Kidney (tissue), 14 donors: ENCODE data around the gene TMPRSS11A. TPM values are rescaled to one million over a fixed set of nuclear protein-coding genes. Genes with fewer than 3 reads are reported as not detected.

Experiments
- DNase-seq, 5 donors: peaks; one replicate each; pipeline ENCODE4 v3.0.0-alpha.2; 2013 to 2020
- FAIRE-seq: peaks from 2 replicates; lab custom pipeline; 2012; peaks lifted over from hg19 to GRCh38; lab: Jason Lieb, UNC
- H3K27ac ChIP-seq, 2 donors: one replicate each; pipeline ENCODE4 v1.7.0; 2013; ENCODE audit warnings: low read depth in 2 of 2, low read length in 2 of 2, inconsistent platforms in 1 of 2
- H3K27me3 ChIP-seq: one replicate; pipeline ENCODE4 v1.7.1; 2013; ENCODE audit warnings: low read length, inconsistent platforms; ENCODE audit not compliant: control insufficient read depth, insufficient read depth
- H3K36me3 ChIP-seq, 3 donors: one replicate each; pipeline versions ENCODE4 v1.7.0 to v1.7.1; 2013; ENCODE audit warnings: low read length in 3 of 3, control low read depth in 1 of 3, inconsistent platforms in 1 of 3; ENCODE audit not compliant: insufficient read depth in 3 of 3, control insufficient read depth in 2 of 3
- H3K4me1 ChIP-seq, 3 donors: one replicate each; pipeline versions ENCODE4 v1.7.0 to v1.7.1; 2013; ENCODE audit warnings: low read length in 3 of 3, inconsistent platforms in 1 of 3, low read depth in 1 of 3; ENCODE audit not compliant: control insufficient read depth in 2 of 3, insufficient read depth in 2 of 3
- H3K4me3 ChIP-seq, 3 donors: one replicate each; pipeline versions ENCODE4 v1.7.0 to v1.8.1; 2013; ENCODE audit warnings: low read length in 3 of 3, control low read depth in 1 of 3, inconsistent platforms in 1 of 3
- H3K9ac ChIP-seq, 3 donors: one replicate each; pipeline versions ENCODE4 v1.7.0 to v1.7.1; 2013; ENCODE audit warnings: low read length in 3 of 3, control low read depth in 1 of 3, inconsistent platforms in 1 of 3
- H3K9me3 ChIP-seq, 3 donors: one replicate each; pipeline versions ENCODE4 v1.7.0 to v1.7.1; 2013; ENCODE audit warnings: low read length in 3 of 3, control low read depth in 1 of 3, inconsistent platforms in 1 of 3; ENCODE audit not compliant: control insufficient read depth in 2 of 3, insufficient read depth in 1 of 3
- intact Hi-C: fragments of 100-400 bp; cut with DNase I; formaldehyde crosslinking; loops from one replicate; pipeline ENCODE4 v1.11.1; 2022
- polyA plus RNA-seq: library from polyadenylated mRNA; stranded (reverse); fragments of 350-450 nt; fragmentation: Illumina TruSeq; extraction: RNeasy Lipid Tissue Mini Kit (QIAGEN cat#74804); gene quantifications from one replicate; pipeline ENCODE4 v1.2.3, GENCODE V29; 2014; ENCODE audit warnings: low read depth, low replicate concordance; ENCODE audit not compliant: insufficient read depth
- total RNA-seq: library from RNA; stranded (reverse); fragmentation: NEBNext Ultra II Directional; extraction: Animal tissue kit (Norgen Biotek cat#: 25700); gene quantifications from one replicate; pipeline ENCODE4 v1.2.1, GENCODE V29; 2021
- TF ChIP-seq, protein P1 (sequence below): IDR thresholded peaks from 3 replicates; pipeline ENCODE4 v1.5.1; 2012; ENCODE audit warnings: mild to moderate bottlenecking, moderate library complexity, borderline replicate concordance; ENCODE audit not compliant: insufficient read depth; ENCODE audit errors: extremely low read depth
- donor health status: control.
- donor health status: control.
- donor health status: control.
- donor health status: control.
- donor health status: control.
- donor health status: DM: yes; HTN: yes; CAD: no.
- donor health status: Normal renal cell carcinoma (clear cell type).

TMPRSS11A gene
- total and polyA plus RNA-seq, 2 donors from 2014 or later = not detected

DNA sequence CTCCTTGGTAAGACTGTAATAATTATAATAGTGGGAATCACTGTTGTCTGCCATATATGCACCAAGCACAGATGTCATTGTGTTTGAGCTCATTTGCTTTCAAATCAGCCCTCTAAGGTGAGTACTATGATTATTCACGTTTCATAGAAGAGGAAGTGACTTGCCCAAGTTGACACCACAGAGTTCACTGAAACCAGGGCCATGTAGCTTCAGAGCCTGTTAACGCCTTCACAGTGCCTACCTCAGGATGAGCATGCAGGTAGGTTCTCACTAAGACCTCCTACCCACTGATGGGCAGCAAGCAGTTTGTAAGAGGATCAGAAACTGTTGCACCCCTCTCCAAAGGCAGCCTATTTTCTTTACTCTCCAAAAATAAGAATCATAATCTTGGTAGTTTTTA lies 27.4 kb downstream of the TMPRSS11A start:
- peaks cover 0 to 6% (median 0%) of the 10 kb centered on the region in 3 donors for H3K9me3 ChIP-seq
- H3K27ac ChIP-seq = no peak overlapping the region
- intact Hi-C loops = no loop called here
- no peak overlapping the region for H3K4me3 ChIP-seq
- no peak for FAIRE-seq
- TF ChIP-seq, protein P1, sequence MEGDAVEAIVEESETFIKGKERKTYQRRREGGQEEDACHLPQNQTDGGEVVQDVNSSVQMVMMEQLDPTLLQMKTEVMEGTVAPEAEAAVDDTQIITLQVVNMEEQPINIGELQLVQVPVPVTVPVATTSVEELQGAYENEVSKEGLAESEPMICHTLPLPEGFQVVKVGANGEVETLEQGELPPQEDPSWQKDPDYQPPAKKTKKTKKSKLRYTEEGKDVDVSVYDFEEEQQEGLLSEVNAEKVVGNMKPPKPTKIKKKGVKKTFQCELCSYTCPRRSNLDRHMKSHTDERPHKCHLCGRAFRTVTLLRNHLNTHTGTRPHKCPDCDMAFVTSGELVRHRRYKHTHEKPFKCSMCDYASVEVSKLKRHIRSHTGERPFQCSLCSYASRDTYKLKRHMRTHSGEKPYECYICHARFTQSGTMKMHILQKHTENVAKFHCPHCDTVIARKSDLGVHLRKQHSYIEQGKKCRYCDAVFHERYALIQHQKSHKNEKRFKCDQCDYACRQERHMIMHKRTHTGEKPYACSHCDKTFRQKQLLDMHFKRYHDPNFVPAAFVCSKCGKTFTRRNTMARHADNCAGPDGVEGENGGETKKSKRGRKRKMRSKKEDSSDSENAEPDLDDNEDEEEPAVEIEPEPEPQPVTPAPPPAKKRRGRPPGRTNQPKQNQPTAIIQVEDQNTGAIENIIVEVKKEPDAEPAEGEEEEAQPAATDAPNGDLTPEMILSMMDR = no peak
- no peak for DNase-seq
- no peaks in the 10 kb centered on the region for H3K27me3 ChIP-seq
- H3K4me1 ChIP-seq = no peaks in the 10 kb centered on the region
- no peak overlapping the region for H3K9ac ChIP-seq
- no peaks in the 10 kb centered on the region for H3K36me3 ChIP-seq

DNA sequence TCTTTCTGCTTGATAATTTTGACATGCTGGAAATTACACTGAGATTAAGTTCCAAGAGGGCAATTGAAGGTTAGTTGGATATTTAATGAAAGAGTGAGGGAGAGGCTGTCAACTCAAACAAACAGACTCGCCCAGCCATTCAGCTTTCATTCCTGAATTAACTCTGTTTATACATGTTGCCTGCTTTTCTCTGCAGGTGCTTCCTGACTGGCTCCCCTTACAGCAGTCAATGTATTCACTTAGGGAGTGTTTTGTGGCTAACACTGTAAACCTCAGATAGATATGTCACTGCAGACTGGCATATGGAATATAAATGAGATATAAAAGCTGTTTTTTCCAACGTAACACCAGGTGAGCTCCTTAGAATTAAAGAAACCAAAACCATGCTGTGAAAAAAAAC lies 28.7 kb downstream of the TMPRSS11A start:
- TF ChIP-seq, protein P1 = no peak
- Histone ChIP-seq H3K9me3 (peaks cover 0 to 6% (median 0%) of the 10 kb centered on the region in 3 donors), H3K36me3 (no peaks in the 10 kb centered on the region), H3K27ac (no peak overlapping the region), H3K27me3 (no peaks in the 10 kb centered on the region), H3K4me3 (no peak overlapping the region), H3K9ac (no peak overlapping the region), H3K4me1 (no peaks in the 10 kb centered on the region)
- FAIRE-seq (no peak), DNase-seq (peak in 2 of 5 donors; percentile 33 to 46)
- intact Hi-C loops = no loop called here

DNA sequence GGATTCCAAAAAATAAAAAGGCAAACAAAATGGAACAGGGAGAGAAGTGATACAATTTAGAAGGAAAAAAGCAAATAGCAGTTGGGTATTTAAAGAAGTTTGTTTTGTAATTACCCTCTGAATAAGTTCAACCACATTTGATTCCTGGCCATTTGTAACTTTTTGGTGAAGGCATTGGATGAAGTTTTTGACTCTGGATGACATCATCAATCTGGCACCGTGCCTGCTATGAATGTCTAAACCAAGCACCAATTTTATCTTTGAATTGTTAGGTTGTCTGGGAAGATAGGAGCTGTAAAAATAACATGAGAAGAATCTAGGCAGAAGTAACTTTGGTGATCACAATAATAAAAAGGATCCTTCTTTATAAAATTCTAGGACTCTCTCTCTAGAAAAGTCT lies 29.5 kb downstream of the TMPRSS11A start:
- intact Hi-C loops = no loop called here
- Histone ChIP-seq H3K27me3 (no peaks in the 10 kb centered on the region), H3K9ac (no peak overlapping the region), H3K4me3 (no peak overlapping the region), H3K27ac (no peak overlapping the region), H3K4me1 (no peaks in the 10 kb centered on the region), H3K9me3 (peaks cover 0 to 6% (median 0%) of the 10 kb centered on the region in 3 donors), H3K36me3 (no peaks in the 10 kb centered on the region)
- TF ChIP-seq, protein P1 = no peak
- no peak for DNase-seq
- no peak for FAIRE-seq

DNA sequence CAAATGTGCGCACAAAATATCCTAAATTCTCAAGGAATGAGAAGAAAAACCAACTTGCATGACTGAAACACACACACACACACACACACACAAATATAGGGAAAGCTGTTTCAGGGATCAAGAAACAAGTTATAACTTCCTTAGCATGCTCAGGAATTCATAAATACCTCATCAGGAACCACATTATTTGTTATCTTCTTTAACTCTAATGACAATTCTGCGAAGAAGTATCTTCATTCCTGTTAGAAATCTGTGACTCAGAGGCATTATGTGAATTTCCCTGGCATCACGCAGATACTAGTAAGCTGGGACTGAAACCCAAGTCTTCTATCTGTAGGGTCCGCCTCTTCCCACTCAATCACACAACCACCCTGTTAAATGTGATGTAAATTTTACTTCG lies 30.3 kb downstream of the TMPRSS11A start:
- peaks cover 0 to under 1% (median 0%) of the 10 kb centered on the region in 3 donors for H3K9me3 ChIP-seq
- no peaks in the 10 kb centered on the region for H3K4me1 ChIP-seq
- intact Hi-C loops = no loop called here
- no peak overlapping the region for H3K27ac ChIP-seq
- no peaks in the 10 kb centered on the region for H3K27me3 ChIP-seq
- H3K36me3 ChIP-seq = no peaks in the 10 kb centered on the region
- FAIRE-seq (no peak), DNase-seq (no peak)
- no peak overlapping the region for H3K4me3 ChIP-seq
- TF ChIP-seq, protein P1 = no peak
- H3K9ac ChIP-seq = no peak overlapping the region
